HepG2 (cell line): ENCODE results near the gene GRIK5. TPM values are rescaled to one million over a fixed set of nuclear protein-coding genes. Genes with fewer than 3 reads are reported as not detected.

Experiments
- AHR ChIP-seq: IDR thresholded peaks from 2 replicates; pipeline ENCODE4 v1.6.1; 2018; ENCODE audit warnings: missing genetic modification reagents, missing compliant biosample characterization
- CCDC6 ChIP-seq: sonication (generic); formaldehyde crosslinking; IDR thresholded peaks from 2 replicates; pipeline ENCODE4 v1.8.1; 2022; ENCODE audit warnings: mild to moderate bottlenecking, missing genetic modification reagents, moderate library complexity
- CENPBD1 ChIP-seq: sonication (generic); formaldehyde crosslinking; IDR thresholded peaks from 2 replicates; pipeline ENCODE4 v1.8.0; 2022; ENCODE audit warnings: missing genetic modification reagents, low read depth, mild to moderate bottlenecking, borderline replicate concordance
- EP300 ChIP-seq, 3 experiments: sonication (generic) in 1 of 3; formaldehyde crosslinking in 1 of 3; IDR thresholded peaks; 2 replicates each; pipeline versions ENCODE4 v1.5.1 to v1.6.1; 2011 to 2020; ENCODE audit warnings: low read depth in 2 of 3, low read length in 2 of 3, borderline replicate concordance in 1 of 3, improper control_type of control experiment in 1 of 3, mild to moderate bottlenecking in 1 of 3, missing genetic modification reagents in 1 of 3, moderate library complexity in 1 of 3
- FOXC1 ChIP-seq: sonication (generic); formaldehyde crosslinking; IDR thresholded peaks from 2 replicates; pipeline ENCODE4 v1.8.0; 2022; ENCODE audit warnings: mild to moderate bottlenecking, missing genetic modification reagents, borderline replicate concordance
- HOXA3 ChIP-seq: sonication (generic); formaldehyde crosslinking; IDR thresholded peaks from 2 replicates; pipeline ENCODE4 v1.5.0; 2020; ENCODE audit warnings: missing genetic modification reagents
- HOXD1 ChIP-seq: sonication (generic); formaldehyde crosslinking; IDR thresholded peaks from 2 replicates; pipeline ENCODE4 v1.5.0; 2020; ENCODE audit warnings: missing genetic modification reagents
- MIER3 ChIP-seq: IDR thresholded peaks from 2 replicates; pipeline ENCODE4 v1.6.1; 2016; ENCODE audit warnings: missing compliant biosample characterization, borderline replicate concordance
- MLLT10 ChIP-seq: sonication (generic); formaldehyde crosslinking; IDR thresholded peaks from 2 replicates; pipeline ENCODE4 v1.4.0; 2020; ENCODE audit warnings: missing genetic modification reagents
- MTA1 ChIP-seq: sonication (generic); formaldehyde crosslinking; IDR thresholded peaks from 2 replicates; pipeline ENCODE4 v1.4.0; 2020; ENCODE audit warnings: missing genetic modification reagents, mild to moderate bottlenecking, borderline replicate concordance
- NFE2 ChIP-seq: sonication (generic); formaldehyde crosslinking; IDR thresholded peaks from 2 replicates; pipeline ENCODE4 v1.4.0; 2020; ENCODE audit warnings: missing genetic modification reagents
- PHF8 ChIP-seq: sonication (generic); formaldehyde crosslinking; IDR thresholded peaks from 2 replicates; pipeline ENCODE4 v1.5.0; 2020; ENCODE audit warnings: missing genetic modification reagents
- POLR2AphosphoS5 ChIP-seq: IDR thresholded peaks from 2 replicates; pipeline ENCODE4 v1.6.1; 2012; ENCODE audit warnings: low read depth, low read length
- REPIN1 ChIP-seq: sonication (generic); formaldehyde crosslinking; IDR thresholded peaks from 2 replicates; pipeline ENCODE4 v1.8.0; 2022; ENCODE audit warnings: missing genetic modification reagents, low read depth, mild to moderate bottlenecking, borderline replicate concordance
- RORA ChIP-seq: sonication (generic); formaldehyde crosslinking; IDR thresholded peaks from 2 replicates; pipeline ENCODE4 v1.5.0; 2020; ENCODE audit warnings: mild to moderate bottlenecking, missing genetic modification reagents, moderate library complexity
- RXRA ChIP-seq: sonication (generic); formaldehyde crosslinking; IDR thresholded peaks from 2 replicates; pipeline ENCODE4 v1.5.1; 2020; ENCODE audit warnings: missing genetic modification reagents
- SCMH1 ChIP-seq: sonication (generic); formaldehyde crosslinking; IDR thresholded peaks from 2 replicates; pipeline ENCODE4 v1.9.0; 2021; ENCODE audit warnings: missing genetic modification reagents, mild to moderate bottlenecking, borderline replicate concordance
- TCF7L2 ChIP-seq: IDR thresholded peaks from 2 replicates; pipeline ENCODE4 v1.6.1; 2011; ENCODE audit warnings: mild to moderate bottlenecking, low read depth, low read length, moderate library complexity
- TFAP4 ChIP-seq: sonication (generic); IDR thresholded peaks from 2 replicates; pipeline ENCODE4 v1.6.1; 2016; ENCODE audit warnings: low read depth, borderline replicate concordance
- TFDP1 ChIP-seq: IDR thresholded peaks from 2 replicates; pipeline ENCODE4 v1.6.1; 2016; ENCODE audit warnings: missing compliant biosample characterization, missing genetic modification reagents, borderline replicate concordance
- ZBTB42 ChIP-seq: sonication (generic); formaldehyde crosslinking; IDR thresholded peaks from 2 replicates; pipeline ENCODE4 v1.5.0; 2020; ENCODE audit warnings: mild to moderate bottlenecking, missing genetic modification reagents
- ZBTB44 ChIP-seq: sonication (generic); formaldehyde crosslinking; IDR thresholded peaks from 2 replicates; pipeline ENCODE4 v1.4.0; 2020; ENCODE audit warnings: missing genetic modification reagents
- ZMYM4 ChIP-seq: sonication (generic); formaldehyde crosslinking; IDR thresholded peaks from 2 replicates; pipeline ENCODE4 v1.8.1; 2023; ENCODE audit warnings: mild to moderate bottlenecking, missing genetic modification reagents
- ZNF317 ChIP-seq: sonication (generic); formaldehyde crosslinking; IDR thresholded peaks from 2 replicates; pipeline ENCODE4 v1.5.0; 2020; ENCODE audit warnings: mild to moderate bottlenecking, missing genetic modification reagents
- ZNF597 ChIP-seq: sonication (generic); formaldehyde crosslinking; IDR thresholded peaks from 2 replicates; pipeline ENCODE4 v1.5.0; 2020; ENCODE audit warnings: missing genetic modification reagents
- ZSCAN31 ChIP-seq: sonication (generic); formaldehyde crosslinking; IDR thresholded peaks from 2 replicates; pipeline ENCODE4 v1.5.0; 2020; ENCODE audit warnings: low read depth, mild to moderate bottlenecking, missing genetic modification reagents
- polyA plus RNA-seq, 8 experiments: library from polyadenylated mRNA; depleted of rRNA in 3 of 8; stranded (reverse) in 7 of 8; unstranded in 1 of 8; fragments of >200 nt; fragmentation: Illumina TruSeq in 4 of 8; extraction: Trizol in 4 of 8; gene quantifications; 2 replicates each; pipeline versions ENCODE4 v1.2.1 to v1.2.3, GENCODE V29; 2011 to 2016; ENCODE audit warnings: low read depth in 4 of 8, missing spikeins in 1 of 8, mixed read lengths in 1 of 8; ENCODE audit not compliant: insufficient read depth in 1 of 8
- total RNA-seq, 5 experiments: library from RNA; depleted of rRNA; stranded (reverse); fragments of >200 nt; fragmentation: Illumina TruSeq; extraction: Trizol; gene quantifications; 2 replicates each; pipeline ENCODE4 v1.2.3, GENCODE V29; 2016; ENCODE audit warnings: low read depth in 1 of 5

GRIK5 gene
- total and polyA plus RNA-seq, 2 of the 13 experiments (the other 11 are each of a cell fraction or from before 2014, with no cell fraction given) = not detected

- TF ChIP-seq ZBTB44 (CRISPR knock-in tag) (no peak), ZMYM4 (CRISPR knock-in tag) (no peak), RXRA (CRISPR knock-in tag) (0 out of 2 replicates have a peak, but pooled peaks have one; percentile 1), SCMH1 (CRISPR knock-in tag) (no peak), HOXD1 (no peak), ZBTB42 (CRISPR knock-in tag) (no peak), EP300 (IDR thresholded peaks at IDR 0.05; ENCODE audit: low read depth in 2 of 2, low read length in 2 of 2) (no peak), EP300 (CRISPR knock-in tag; IDR thresholded peaks at IDR 0.05; ENCODE audit: borderline replicate concordance) (no peak), MLLT10 (CRISPR knock-in tag) (no peak), CCDC6 (no peak), FOXC1 (CRISPR knock-in tag) (0 out of 2 replicates have a peak, but pooled peaks have one; percentile 50), CENPBD1 (CRISPR knock-in tag) (no peak), ZSCAN31 (CRISPR knock-in tag) (no peak), ZNF597 (no peak), HOXA3 (no peak), TCF7L2 (no peak), TFAP4 (no peak), NFE2 (no peak), MIER3 (CRISPR knock-in tag) (no peak), ZNF317 (CRISPR knock-in tag) (no peak), AHR (0 out of 2 replicates have a peak, but pooled peaks have one; percentile 11), RORA (CRISPR knock-in tag) (no peak), MTA1 (CRISPR knock-in tag) (0 out of 2 replicates have a peak, but pooled peaks have one; percentile 31), PHF8 (CRISPR knock-in tag) (peak; percentile 50), TFDP1 (CRISPR knock-in tag) (no peak), REPIN1 (CRISPR knock-in tag) (no peak; the same call in 1 of the 2 replicates), POLR2AphosphoS5 (peak; percentile 53)
These were observed 111.5 kb downstream of the GRIK5 start (continued) for GRCh38 chr19:41958367-41959055.
